GM12872 (cell line): ENCODE results near the gene PDZD2.

ENCODE experiments used
- CTCF ChIP-seq: IDR thresholded peaks from 3 replicates; pipeline ENCODE4 v1.5.1; 2011; ENCODE audit warnings: low read depth, mild to moderate bottlenecking, low read length, moderate library complexity; ENCODE audit not compliant: insufficient read depth

Gene PDZD2

GRCh38 chr5:31888564-31888963, 249.6 kb downstream of the PDZD2 start:
- no peak for TF ChIP-seq CTCF

- no peak for TF ChIP-seq CTCF
Observed at GRCh38 chr5:31889001-31889561, 250.2 kb downstream of the PDZD2 start.

GRCh38 chr5:31890046-31890445, 251.1 kb downstream of the PDZD2 start:
- TF ChIP-seq CTCF = no peak

- TF ChIP-seq CTCF = no peak
Observed at GRCh38 chr5:31894141-31894540, 255.2 kb downstream of the PDZD2 start.

- TF ChIP-seq CTCF = no peak
Observed at GRCh38 chr5:31895199-31895820, 256.4 kb downstream of the PDZD2 start.

- no peak for TF ChIP-seq CTCF
Observed at GRCh38 chr5:31898036-31898632, 259.2 kb downstream of the PDZD2 start.

GRCh38 chr5:31900296-31900865, 261.4 kb downstream of the PDZD2 start:
- TF ChIP-seq CTCF = no peak
